HG03060 (cell line): ENCODE data around the gene MMS19.

Experiments
- ATAC-seq: cut with Tn5 transposase; IDR thresholded peaks from one replicate; pipeline ENCODE4 v1.9.1; 2021; ENCODE audit warnings: low read depth, moderate number of reproducible peaks; ENCODE audit not compliant: unreplicated experiment

The MMS19 gene

GRCh38 chr10:97465982-97466381 lies 32.2 kb downstream of the MMS19 start:
- ATAC-seq: no peak

DNA sequence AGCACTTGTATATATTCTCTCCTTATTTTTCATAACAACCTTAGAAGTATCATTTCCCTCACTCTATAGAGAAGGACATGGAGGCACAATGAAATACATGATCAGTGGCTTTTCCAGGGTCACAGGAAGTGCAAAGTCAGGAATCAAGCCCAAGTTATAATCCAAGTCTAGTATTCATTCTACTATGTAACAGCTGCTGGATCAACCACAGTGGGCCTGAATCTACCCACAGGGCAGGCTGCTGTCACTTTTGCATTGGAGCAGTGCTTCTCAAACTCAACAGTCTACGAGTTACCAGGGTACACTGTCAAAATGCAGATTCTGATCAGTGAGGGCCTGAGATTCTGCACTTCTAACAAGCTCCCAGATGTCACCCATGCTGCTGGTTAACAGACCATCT lies 34.0 kb downstream of the MMS19 start:
- ATAC-seq: no peak

DNA sequence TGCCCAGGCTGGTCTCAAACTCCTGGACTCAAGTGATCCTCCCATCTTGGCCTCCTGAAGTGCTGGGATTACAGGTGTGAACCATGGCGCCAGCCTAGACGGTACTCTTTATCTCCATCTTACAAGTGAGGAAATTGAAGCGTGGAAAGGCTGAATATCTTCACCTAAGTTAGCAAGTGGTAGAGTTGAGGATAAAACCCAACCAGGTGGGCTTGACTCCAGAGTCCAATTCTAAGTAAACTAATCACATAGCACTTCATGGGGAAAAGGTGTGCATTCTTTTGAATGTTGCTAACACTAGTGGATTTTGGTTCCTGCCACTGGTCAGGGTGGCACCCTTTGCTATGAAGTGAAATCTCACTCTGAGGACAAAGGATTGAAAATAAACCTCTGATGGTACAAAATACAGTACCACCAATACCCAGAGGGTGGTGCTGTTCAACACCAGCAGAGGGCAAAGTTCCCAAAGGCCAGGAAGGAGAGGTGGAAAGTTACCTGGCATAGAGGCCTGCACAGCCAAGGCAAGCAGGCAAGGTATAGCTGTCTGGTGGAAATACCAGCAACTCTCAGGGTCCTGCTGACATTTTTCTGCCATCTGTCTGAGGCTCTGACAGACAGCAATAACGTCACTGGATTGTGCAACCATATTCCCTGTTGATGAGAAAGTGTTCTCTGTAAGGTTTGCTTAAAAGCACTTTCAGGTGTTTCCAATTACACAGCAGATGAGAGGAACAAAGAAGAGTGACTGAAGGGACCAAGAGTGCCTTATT lies 34.7 kb downstream of the MMS19 start:
- ATAC-seq: no peak

- no peak for ATAC-seq
These were observed 35.9 kb downstream of the MMS19 start for GRCh38 chr10:97462309-97462708.

DNA sequence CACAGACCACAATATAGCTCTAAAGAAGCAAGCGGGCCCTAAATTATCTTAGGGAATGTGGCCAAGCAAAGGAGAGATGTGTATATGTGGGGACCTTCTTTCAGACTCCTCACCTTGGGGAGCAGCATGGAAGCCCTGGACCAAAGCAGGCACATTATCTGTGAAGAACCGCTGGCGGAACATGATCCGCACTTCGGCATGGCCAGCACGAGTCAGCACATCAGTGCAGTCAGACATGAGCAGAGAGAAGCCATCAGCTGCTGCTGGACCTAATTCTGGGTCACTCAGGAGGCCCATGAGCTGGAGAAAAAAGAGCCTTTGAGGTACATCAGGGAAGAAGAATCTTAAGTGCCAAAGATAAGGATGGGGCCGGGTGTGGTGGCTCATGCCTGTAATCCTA lies 38.3 kb downstream of the MMS19 start:
- ATAC-seq: no peak

- no peak for ATAC-seq
These were observed 39.1 kb downstream of the MMS19 start for GRCh38 chr10:97459111-97459510.

- no peak for ATAC-seq
These were observed 41.5 kb downstream of the MMS19 start for GRCh38 chr10:97456686-97457065.

DNA sequence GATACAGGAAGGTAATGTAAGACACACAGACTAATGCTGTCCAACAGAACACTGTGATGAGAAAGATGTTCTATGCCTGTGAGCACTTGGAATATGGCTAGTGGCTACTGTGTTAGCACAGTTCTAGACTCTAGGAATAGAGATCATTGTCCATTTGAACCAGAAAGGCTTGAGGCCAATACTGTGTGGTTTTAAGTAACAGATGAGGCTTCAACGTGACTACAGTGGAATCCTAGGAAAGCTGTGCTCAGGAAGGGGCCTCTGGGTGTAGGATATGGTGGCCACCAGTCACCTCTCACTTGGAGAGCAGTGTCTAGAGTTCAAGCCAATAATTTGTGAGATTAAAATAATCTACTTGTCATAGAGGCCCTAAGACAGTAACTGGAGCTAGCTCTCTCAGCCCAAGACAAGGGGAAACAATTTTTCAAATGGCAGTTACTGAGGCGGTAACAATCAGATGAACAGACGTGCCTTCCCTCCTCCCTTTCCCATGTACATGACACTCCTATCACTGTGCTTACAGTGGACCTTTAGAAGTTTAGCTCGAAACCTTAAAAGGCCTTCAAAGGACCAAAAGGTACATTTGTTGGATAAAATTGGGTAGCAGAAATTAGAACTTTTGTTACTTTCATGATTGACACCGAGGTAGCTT lies 42.1 kb downstream of the MMS19 start:
- no peak for ATAC-seq

DNA sequence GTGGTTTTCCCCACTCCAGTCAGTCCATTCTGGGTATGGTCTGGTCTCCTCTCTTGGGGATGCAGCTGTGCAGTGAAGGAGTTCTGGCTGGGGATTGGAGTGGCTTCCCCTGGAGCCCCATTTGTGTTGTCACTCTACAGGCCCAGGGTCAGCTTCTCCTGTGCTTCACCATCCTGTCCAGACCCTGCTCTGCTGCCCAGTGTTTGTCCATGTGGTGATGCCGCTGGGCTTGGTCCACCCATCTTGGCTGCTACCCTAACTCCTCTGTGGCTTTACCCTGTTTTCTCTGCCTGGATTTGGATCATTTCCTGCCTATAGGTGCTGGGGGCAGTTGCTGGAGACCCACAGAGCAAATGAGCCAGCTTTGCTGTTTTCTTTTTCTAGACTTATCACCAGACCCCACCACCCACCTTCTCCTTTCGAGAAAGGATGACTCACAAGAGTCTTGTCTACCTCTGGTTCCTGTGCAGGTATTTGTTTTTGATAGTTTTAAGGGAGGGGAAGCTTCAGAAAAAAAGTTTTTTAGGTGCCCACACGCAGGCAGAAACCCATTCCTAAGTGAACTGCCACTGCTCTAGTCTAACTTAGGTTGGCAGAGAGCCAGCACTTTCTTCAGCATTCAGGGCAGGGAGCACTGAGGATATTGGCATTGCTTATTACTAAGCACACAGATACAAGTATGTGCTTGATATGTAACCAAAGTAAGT lies 43.7 kb downstream of the MMS19 start:
- no peak for ATAC-seq

- ATAC-seq: no peak
These were observed 45.9 kb downstream of the MMS19 start for GRCh38 chr10:97452352-97452751.

- no peak for ATAC-seq
These were observed 46.6 kb downstream of the MMS19 start for GRCh38 chr10:97451605-97452004.

GRCh38 chr10:97450828-97451227 lies 47.4 kb downstream of the MMS19 start:
- ATAC-seq: no peak

DNA sequence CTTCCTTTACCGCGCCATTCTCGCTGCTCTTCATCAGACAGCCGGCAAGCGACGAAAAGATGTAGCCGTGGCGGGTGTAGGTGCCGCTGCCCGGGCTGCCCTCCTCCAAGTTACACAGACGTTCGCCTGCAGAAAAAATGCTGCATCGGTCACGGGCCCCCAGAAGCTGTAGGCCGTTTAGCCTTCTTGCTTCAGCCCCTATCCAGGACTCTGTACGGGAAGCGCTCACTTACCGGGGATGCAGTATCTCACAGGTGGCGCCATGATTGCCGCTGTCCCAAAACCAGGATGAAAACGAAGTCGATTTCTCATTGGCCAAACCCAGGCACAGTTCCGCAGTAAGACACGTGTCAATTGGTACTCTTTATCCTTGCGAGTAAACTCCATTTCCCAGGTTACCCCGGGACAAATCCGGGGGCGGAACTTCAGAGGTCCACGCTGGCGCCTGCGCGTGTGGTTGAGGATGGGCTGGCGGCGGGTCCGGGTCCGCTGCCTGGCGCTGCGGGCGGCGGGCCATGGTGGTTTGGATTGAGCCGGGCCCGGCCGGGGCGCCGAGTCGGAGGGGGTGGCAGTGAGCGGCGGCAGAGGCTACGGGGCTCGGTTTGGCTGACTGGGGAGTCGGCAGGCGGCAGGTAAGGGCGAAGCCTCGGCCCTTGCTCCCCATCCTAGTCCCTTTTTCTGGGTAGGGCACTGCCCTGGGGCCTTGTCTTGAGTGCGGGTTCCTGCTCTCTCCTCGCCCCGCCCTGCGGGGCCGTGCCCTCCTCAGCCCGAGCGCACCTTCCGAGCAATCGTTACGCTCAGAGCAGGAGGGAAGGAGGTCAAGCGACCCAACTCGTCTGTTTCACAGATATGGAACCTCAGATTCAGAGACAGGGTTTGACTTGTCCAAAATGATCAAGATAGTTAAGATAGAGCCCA lies 52.2 kb downstream of the MMS19 start, which contains the start of the genes EXOSC1 and ZDHHC16:
TSS of gene EXOSC1 (minus strand) at position 285 of the 918 bp plus-strand sequence. CDS start at position 264, 21 bp downstream.
TSS of gene ZDHHC16 (plus strand) at position 454 of the 918 bp plus-strand sequence. CDS start 5,501 bp downstream, outside the sequence.
- peak; percentile 96 for ATAC-seq

- ATAC-seq: no peak
These were observed 52.9 kb downstream of the MMS19 start for GRCh38 chr10:97445357-97445721.

- no peak for ATAC-seq
These were observed 54.0 kb downstream of the MMS19 start for GRCh38 chr10:97444212-97444611.

- ATAC-seq: no peak
These were observed 55.9 kb downstream of the MMS19 start for GRCh38 chr10:97442277-97442676.

DNA sequence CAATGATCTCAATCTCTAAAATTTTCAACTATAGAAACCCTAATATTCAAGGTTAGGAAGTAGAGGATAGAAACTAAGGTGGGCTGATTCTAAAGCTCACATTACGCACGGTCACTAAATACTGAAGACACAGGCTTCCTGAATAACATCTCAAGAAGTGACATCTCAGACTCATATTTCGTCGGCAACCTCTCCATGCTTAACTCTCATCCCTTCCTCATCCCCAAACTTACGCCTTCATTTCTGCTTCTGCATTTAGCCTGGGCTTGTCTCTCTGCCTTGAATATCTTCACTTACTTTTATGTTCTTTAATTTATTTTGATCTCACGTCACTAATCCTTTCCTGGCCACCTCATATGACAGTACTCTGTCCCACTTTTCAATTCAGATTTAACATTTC lies 63.0 kb downstream of the MMS19 start:
- ATAC-seq: no peak

GRCh38 chr10:97434557-97434956 lies 63.7 kb downstream of the MMS19 start:
- no peak for ATAC-seq

DNA sequence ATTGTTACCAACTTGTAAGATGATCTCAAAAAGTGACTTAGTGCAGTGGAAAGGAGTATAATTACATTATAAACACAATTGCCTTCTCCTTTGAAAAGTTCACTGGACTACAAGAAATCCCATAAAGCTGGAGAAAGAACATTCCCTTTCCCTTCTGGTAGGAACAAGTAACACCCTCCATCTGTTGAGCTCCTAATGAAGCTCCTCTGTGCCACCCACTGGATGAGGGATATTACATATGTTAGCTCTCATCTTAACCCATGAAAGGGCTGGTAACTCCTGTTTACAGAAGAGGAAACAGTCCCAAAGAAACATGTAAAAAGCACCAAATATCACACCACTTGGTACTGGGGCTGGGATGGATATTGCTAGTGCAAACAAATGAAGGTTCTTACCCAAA lies 64.2 kb downstream of the MMS19 start:
- no peak for ATAC-seq

DNA sequence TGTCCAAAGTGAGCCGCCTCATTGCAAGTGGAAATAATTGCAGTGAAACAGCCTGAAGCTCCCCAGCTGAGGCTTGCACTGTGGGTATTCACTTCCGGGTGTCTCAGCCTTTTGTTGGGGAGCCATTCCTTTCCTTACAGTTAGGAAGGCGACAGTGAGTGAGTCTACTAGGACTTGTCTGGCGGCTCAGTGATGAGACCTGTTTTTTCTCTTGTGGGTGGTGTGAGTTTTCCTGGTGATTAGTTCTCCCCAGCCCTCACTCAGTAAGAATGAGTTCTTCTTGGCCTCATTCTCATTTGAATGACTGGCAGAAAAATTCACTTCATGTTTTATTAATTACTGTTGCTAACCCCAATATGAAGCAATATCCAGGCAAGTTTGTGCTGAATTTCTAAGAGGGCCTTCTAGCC lies 69.6 kb downstream of the MMS19 start:
- ATAC-seq: no peak
